K562 (cell line): Measurements from ENCODE around the gene FAM177B. TPM values are rescaled to one million over a fixed set of nuclear protein-coding genes. Genes with fewer than 3 reads are reported as not detected.
A peak's percentile ranks its signal among the peaks of the same experiment; 100 is the strongest.

Experiments used
- ATF1 ChIP-seq, 2 experiments: fragments of 450-650 bp in 1 of 2; IDR thresholded peaks; 2 replicates each; pipeline ENCODE4 v1.6.1; 2016; ENCODE audit warnings: missing compliant biosample characterization in 1 of 2, missing genetic modification characterization in 1 of 2
- CBX8 ChIP-seq: fragments of 200-600 bp; sonication (generic); IDR thresholded peaks from 2 replicates; pipeline ENCODE4 v1.6.1; 2012; ENCODE audit warnings: borderline replicate concordance, mixed run types, low read depth, mild to moderate bottlenecking, moderate library complexity, mixed read lengths, low read length, control low read depth, inconsistent platforms; ENCODE audit not compliant: poor library complexity, severe bottlenecking; ENCODE audit errors: extremely low read depth
- DDX20 ChIP-seq: fragments of 450-650 bp; IDR thresholded peaks from 2 replicates; pipeline ENCODE4 v1.6.1; 2016; ENCODE audit warnings: missing genetic modification characterization, low read depth, mild to moderate bottlenecking, missing compliant biosample characterization, moderate library complexity
- EP300 ChIP-seq: IDR thresholded peaks from 2 replicates; pipeline ENCODE4 v1.6.1; 2012; ENCODE audit warnings: low read length, improper control_type of control experiment
- HNRNPLL ChIP-seq: fragments of 200-400 bp; formaldehyde crosslinking; IDR thresholded peaks from 2 replicates; pipeline ENCODE4 v1.6.1; 2017; ENCODE audit warnings: low read length, low read depth, mild to moderate bottlenecking; ENCODE audit not compliant: poor library complexity, severe bottlenecking
- HSF4 ChIP-seq: fragments of 250-450 bp; sonication (Bioruptor Pico); IDR thresholded peaks from 2 replicates; pipeline ENCODE4 v2.1.2; 2022; ENCODE audit warnings: mild to moderate bottlenecking, moderate library complexity, borderline replicate concordance
- KDM5B ChIP-seq: fragments of 200-600 bp; sonication (generic); IDR thresholded peaks from 2 replicates; pipeline ENCODE4 v1.6.1; 2012; ENCODE audit warnings: low read depth, mild to moderate bottlenecking, moderate library complexity, low read length, control low read depth, inconsistent platforms; ENCODE audit not compliant: insufficient replicate concordance
- MAX ChIP-seq: sonication (generic); formaldehyde crosslinking; IDR thresholded peaks from 2 replicates; pipeline ENCODE4 v1.9.0; 2022; ENCODE audit warnings: mild to moderate bottlenecking, missing genetic modification reagents
- MCM2 ChIP-seq: fragments of 450-650 bp; IDR thresholded peaks from 2 replicates; pipeline ENCODE4 v1.6.1; 2017; ENCODE audit warnings: low read depth, mild to moderate bottlenecking
- NR2C1 ChIP-seq, 2 experiments: fragments of 450-650 bp; IDR thresholded peaks; 2 replicates each; pipeline ENCODE4 v1.6.1; 2017; ENCODE audit warnings: mild to moderate bottlenecking in 2 of 2, antibody characterized with exemption in 1 of 2, inconsistent platforms in 1 of 2, missing compliant biosample characterization in 1 of 2, missing genetic modification characterization in 1 of 2
- RFX1 ChIP-seq: fragments of 450-650 bp; IDR thresholded peaks from 2 replicates; pipeline ENCODE4 v1.6.1; 2016; ENCODE audit warnings: mild to moderate bottlenecking, moderate library complexity
- RNF219 ChIP-seq: fragments of 250-450 bp; sonication (Bioruptor Pico); IDR thresholded peaks from 2 replicates; pipeline ENCODE4 v1.5.0; 2022; ENCODE audit warnings: mild to moderate bottlenecking
- SIRT6 ChIP-seq: IDR thresholded peaks from one replicate; pipeline ENCODE4 v1.6.1; 2012; ENCODE audit warnings: low read depth, mild to moderate bottlenecking, control low read depth, inconsistent platforms, low read length, moderate library complexity
- SREBF2 ChIP-seq: sonication (generic); formaldehyde crosslinking; IDR thresholded peaks from 2 replicates; pipeline ENCODE4 v1.4.0; 2020; ENCODE audit warnings: mild to moderate bottlenecking, missing genetic modification reagents
- TFAM ChIP-seq: fragments of 250-450 bp; sonication (Bioruptor Pico); conservative IDR thresholded peaks from 2 replicates; pipeline ENCODE4 v1.5.0; 2021; ENCODE audit warnings: mild to moderate bottlenecking, moderate library complexity
- ZBTB7A ChIP-seq: IDR thresholded peaks from 2 replicates; pipeline ENCODE4 v1.6.1; 2011; ENCODE audit warnings: low read depth, mild to moderate bottlenecking, low read length, moderate library complexity, borderline replicate concordance; ENCODE audit not compliant: control insufficient read depth
- ZNF277 ChIP-seq: fragments of 250-450 bp; sonication (Bioruptor Pico); IDR thresholded peaks from 2 replicates; pipeline ENCODE4 v1.8.0; 2022; ENCODE audit warnings: inconsistent platforms, mild to moderate bottlenecking, moderate library complexity, borderline replicate concordance
- ZNF280A ChIP-seq: fragments of 450-650 bp; IDR thresholded peaks from 2 replicates; pipeline ENCODE4 v1.6.1; 2018; ENCODE audit warnings: mild to moderate bottlenecking, low read depth; ENCODE audit not compliant: partially characterized antibody
- ZNF41 ChIP-seq: fragments of 250-450 bp; sonication (Bioruptor Pico); conservative IDR thresholded peaks from 2 replicates; pipeline ENCODE4 v1.4.0; 2020; ENCODE audit warnings: mild to moderate bottlenecking
- ZNF431 ChIP-seq: sonication (generic); formaldehyde crosslinking; IDR thresholded peaks from 2 replicates; pipeline ENCODE4 v1.8.0; 2022; ENCODE audit warnings: mild to moderate bottlenecking, missing genetic modification reagents
- ZNF75A ChIP-seq: fragments of 450-650 bp; formaldehyde crosslinking; IDR thresholded peaks from 2 replicates; pipeline ENCODE4 v1.4.0; 2020; ENCODE audit warnings: mild to moderate bottlenecking
- polyA plus RNA-seq, 8 experiments: library from polyadenylated mRNA; depleted of rRNA in 4 of 8; stranded (reverse) in 5 of 8; unstranded in 3 of 8; fragments of >200 nt; fragmentation: Nextera tagmentation in 2 of 8; fragmentation: Illumina TruSeq in 1 of 8; extraction: Ambion mirVana in 2 of 8; extraction: Trizol in 1 of 8; gene quantifications; 2 replicates each; pipeline versions ENCODE4 v1.2.1 to v1.2.3, GENCODE V29; 2011 to 2014; ENCODE audit warnings: inconsistent platforms in 1 of 8, missing spikeins in 1 of 8
- total RNA-seq, 7 experiments: library from RNA; depleted of rRNA in 6 of 7; stranded (reverse); fragments of >200 nt in 6 of 7; fragmentation: Illumina TruSeq in 2 of 7; extraction: Trizol in 2 of 7; gene quantifications; 2 replicates each; pipeline versions ENCODE4 v1.2.1 to v1.2.3, GENCODE V29; 2011 to 2021; ENCODE audit warnings: low replicate concordance in 1 of 7

The FAM177B gene
- total and polyA plus RNA-seq, 9 of the 15 experiments (the other 6 are each of a cell fraction or from before 2014, with no cell fraction given), result not detected

- TF ChIP-seq NR2C1 (IDR thresholded peaks at IDR 0.05), result no peak
- no peak for TF ChIP-seq NR2C1 (tag; IDR thresholded peaks at IDR 0.05)
- no peak for TF ChIP-seq HSF4
- no peak; the same call in 1 of the 2 replicates for TF ChIP-seq ZNF41
- TF ChIP-seq ZNF277, result no peak
- TF ChIP-seq RFX1, result no peak
- no peak; the same call in 1 of the 2 replicates for TF ChIP-seq ZNF75A
- no peak for TF ChIP-seq DDX20
- TF ChIP-seq HNRNPLL, result no peak
- peak; percentile 95 for TF ChIP-seq ZBTB7A
- no peak for TF ChIP-seq ZNF280A
- TF ChIP-seq MAX, result no peak; the same call in 1 of the 2 replicates
- TF ChIP-seq MCM2, result no peak
- TF ChIP-seq CBX8, result no peak
- TF ChIP-seq RNF219 (CRISPR knock-in tag), result no peak
- no peak for TF ChIP-seq ATF1 (CRISPR knock-in tag; IDR thresholded peaks at IDR 0.05)
- TF ChIP-seq ATF1 (tag; IDR thresholded peaks at IDR 0.05), result 0 out of 2 replicates have a peak, but pooled peaks have one; percentile 2
- TF ChIP-seq SREBF2 (CRISPR knock-in tag), result no peak
- no peak for TF ChIP-seq TFAM
- peak; percentile 36; the same call in 1 of the 2 replicates for TF ChIP-seq ZNF431 (CRISPR knock-in tag)
- TF ChIP-seq SIRT6, result no peak
- peak; percentile 50 for TF ChIP-seq KDM5B
- peak; percentile 36 for TF ChIP-seq EP300
Measured at GRCh38 chr1:222713091-222713961, 23.7 kb upstream of the FAM177B start (continued).
